Measurements from ENCODE around the gene DEF6.
A peak's percentile ranks its signal among the peaks of the same experiment; 100 is the strongest.

Gene DEF6

GRCh38 chr6:35343092-35343834, 45.6 kb downstream of the DEF6 start:
- no peak for DNase-seq (ENCODE audit: low read depth in 2 of 2)

GRCh38 chr6:35343835-35344550, 46.4 kb downstream of the DEF6 start:
- DNase-seq (ENCODE audit: low read depth in 2 of 2) = no peak

GRCh38 chr6:35351422-35351821, 53.8 kb downstream of the DEF6 start:
- DNase-seq (ENCODE audit: low read depth in 2 of 2) = no peak

- DNase-seq (ENCODE audit: low read depth in 2 of 2) = no peak
Measured at GRCh38 chr6:35352735-35353134, 55.1 kb downstream of the DEF6 start.

- no peak for DNase-seq (ENCODE audit: low read depth in 2 of 2)
Measured at GRCh38 chr6:35354361-35355135, 56.9 kb downstream of the DEF6 start.

- DNase-seq (ENCODE audit: low read depth in 2 of 2) = no peak
Measured at GRCh38 chr6:35356391-35356790, 58.8 kb downstream of the DEF6 start.

GRCh38 chr6:35357677-35358076, 60.1 kb downstream of the DEF6 start:
- no peak for DNase-seq (ENCODE audit: low read depth in 2 of 2)

- DNase-seq (ENCODE audit: low read depth in 2 of 2) = no peak
Measured at GRCh38 chr6:35358086-35358485, 60.5 kb downstream of the DEF6 start.

- no peak for DNase-seq (ENCODE audit: low read depth in 2 of 2)
Measured at GRCh38 chr6:35359346-35359743, 61.7 kb downstream of the DEF6 start.

GRCh38 chr6:35359744-35360348, 62.2 kb downstream of the DEF6 start:
- DNase-seq (ENCODE audit: low read depth in 2 of 2) = no peak

- no peak for DNase-seq (ENCODE audit: low read depth in 2 of 2)
Measured at GRCh38 chr6:35360349-35361138, 62.9 kb downstream of the DEF6 start.

- no peak for DNase-seq (ENCODE audit: low read depth in 2 of 2)
Measured at GRCh38 chr6:35362200-35362599, 64.6 kb downstream of the DEF6 start.

- no peak for DNase-seq (ENCODE audit: low read depth in 2 of 2)
Measured at GRCh38 chr6:35363293-35363750, 65.7 kb downstream of the DEF6 start.

- no peak for DNase-seq (ENCODE audit: low read depth in 2 of 2)
Measured at GRCh38 chr6:35365594-35366203, 68.1 kb downstream of the DEF6 start.

- DNase-seq (ENCODE audit: low read depth in 2 of 2) = no peak
Measured at GRCh38 chr6:35366204-35366596, 68.6 kb downstream of the DEF6 start.

- DNase-seq (ENCODE audit: low read depth in 2 of 2) = no peak
Measured at GRCh38 chr6:35367646-35368037, 70.0 kb downstream of the DEF6 start.

- peak; percentile 5 to 22 for DNase-seq (ENCODE audit: low read depth in 2 of 2)
Measured at GRCh38 chr6:35368038-35368887, 70.6 kb downstream of the DEF6 start.

- peak; percentile 48 to 58 for DNase-seq (ENCODE audit: low read depth in 2 of 2)
Measured at GRCh38 chr6:35370124-35370741, 72.6 kb downstream of the DEF6 start.

GRCh38 chr6:35370785-35371493, 73.3 kb downstream of the DEF6 start:
- DNase-seq (ENCODE audit: low read depth in 2 of 2) = no peak

Measured in stimulated activated CD8-positive, alpha-beta memory T cell treated with anti-CD3 and anti-CD28 coated beads, Interleukin-15, amount 100 ng/mL, for 48 hours (primary cell).